ENCODE data around the gene ADSS1. TPM values are rescaled to one million over a fixed set of nuclear protein-coding genes. Genes with fewer than 3 reads are reported as not detected.

ADSS1 gene
- total RNA-seq, 4 donors from 2014 or later = 3.4 to 11.4 (median 8.4) TPM

DNA sequence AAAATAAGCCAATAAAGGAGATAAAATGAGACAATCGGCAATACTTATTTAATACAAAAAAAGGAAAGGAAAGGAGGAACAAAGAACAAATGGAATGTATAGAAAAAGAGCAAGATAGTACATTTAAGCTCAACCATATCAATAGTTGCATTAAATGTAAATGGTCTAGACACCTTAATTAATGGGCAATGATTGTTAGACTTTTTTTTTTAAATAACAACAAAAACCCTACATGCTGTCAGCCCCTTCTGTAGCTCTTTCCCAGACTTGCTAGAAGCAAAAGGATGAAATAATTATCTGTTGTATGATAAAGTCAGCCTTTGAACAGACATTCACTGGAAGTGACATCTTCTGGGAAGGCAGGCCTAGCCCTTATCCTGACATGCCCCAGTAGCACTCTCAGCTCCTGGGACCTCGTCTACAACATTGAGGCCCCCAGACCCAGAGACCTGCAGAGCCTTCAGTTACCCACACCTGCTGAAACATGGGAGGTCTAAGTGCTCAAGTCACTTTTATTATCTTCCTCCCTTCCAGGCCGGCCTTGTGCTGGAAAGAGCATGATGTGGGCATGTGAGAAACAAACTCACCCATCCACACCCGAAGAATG lies 42.3 kb downstream of the ADSS1 start:
- no peak for DNase-seq
- Histone ChIP-seq H3K27me3 (no peaks in the 10 kb centered on the region), H3K9me3 (no peaks in the 10 kb centered on the region), H3K4me1 (peaks cover 0 to 13% (median 7%) of the 10 kb centered on the region in 3 donors), H3K4me3 (no peak overlapping the region), H3K36me3 (peaks cover 0 to 33% (median 2%) of the 10 kb centered on the region in 3 donors), H3K27ac (no peak overlapping the region)
- WGBS, 2 donors = 79 to 100% methylated on average over 2 of the region's 4 CpGs
- intact Hi-C loops (cut with DNase I) = loop anchor here (5.0 kb wide), 1 partner anchor 61 kb away; no protein-coding TSS in a partner anchor
- no peak for TF ChIP-seq POLR2A (IDR thresholded peaks at IDR 0.05)
- TF ChIP-seq, protein P1, sequence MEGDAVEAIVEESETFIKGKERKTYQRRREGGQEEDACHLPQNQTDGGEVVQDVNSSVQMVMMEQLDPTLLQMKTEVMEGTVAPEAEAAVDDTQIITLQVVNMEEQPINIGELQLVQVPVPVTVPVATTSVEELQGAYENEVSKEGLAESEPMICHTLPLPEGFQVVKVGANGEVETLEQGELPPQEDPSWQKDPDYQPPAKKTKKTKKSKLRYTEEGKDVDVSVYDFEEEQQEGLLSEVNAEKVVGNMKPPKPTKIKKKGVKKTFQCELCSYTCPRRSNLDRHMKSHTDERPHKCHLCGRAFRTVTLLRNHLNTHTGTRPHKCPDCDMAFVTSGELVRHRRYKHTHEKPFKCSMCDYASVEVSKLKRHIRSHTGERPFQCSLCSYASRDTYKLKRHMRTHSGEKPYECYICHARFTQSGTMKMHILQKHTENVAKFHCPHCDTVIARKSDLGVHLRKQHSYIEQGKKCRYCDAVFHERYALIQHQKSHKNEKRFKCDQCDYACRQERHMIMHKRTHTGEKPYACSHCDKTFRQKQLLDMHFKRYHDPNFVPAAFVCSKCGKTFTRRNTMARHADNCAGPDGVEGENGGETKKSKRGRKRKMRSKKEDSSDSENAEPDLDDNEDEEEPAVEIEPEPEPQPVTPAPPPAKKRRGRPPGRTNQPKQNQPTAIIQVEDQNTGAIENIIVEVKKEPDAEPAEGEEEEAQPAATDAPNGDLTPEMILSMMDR (IDR thresholded peaks at IDR 0.05) = no peak

DNA sequence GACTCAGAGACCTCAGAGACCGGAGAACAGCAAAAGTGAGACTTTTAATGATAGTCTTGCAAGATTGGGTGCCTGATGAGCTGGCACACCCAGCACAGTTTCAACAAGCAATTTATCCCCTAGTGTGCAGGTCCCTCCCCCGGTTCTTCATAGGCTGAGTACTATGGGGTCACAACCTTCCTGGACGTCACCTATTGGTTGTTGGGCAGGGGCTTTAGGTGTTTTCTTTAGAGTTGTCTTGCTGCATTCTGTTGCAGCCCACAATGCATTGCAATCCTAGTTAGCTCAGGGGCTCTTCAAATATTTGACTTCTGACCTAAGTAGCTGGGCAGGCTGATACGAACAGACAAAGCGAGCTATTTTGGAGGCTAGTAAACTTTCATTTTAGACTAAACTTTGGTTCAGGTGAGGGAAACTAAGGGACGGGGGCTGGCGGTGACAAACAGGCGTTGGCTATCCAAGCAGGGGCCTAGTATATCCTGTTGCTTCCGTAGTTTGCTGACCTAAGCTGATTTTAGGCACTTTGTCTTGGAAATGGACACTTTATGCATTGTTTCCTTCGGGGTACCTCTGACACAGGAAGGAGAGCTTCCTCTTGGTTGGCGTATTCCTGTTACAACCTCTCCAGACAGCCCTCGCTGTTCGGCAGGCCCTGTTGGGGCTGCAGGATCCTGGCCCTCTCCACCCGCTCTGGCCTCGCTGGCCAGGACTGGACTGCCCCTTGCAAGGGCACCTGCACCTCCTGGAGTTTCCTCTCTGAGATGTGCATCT lies 43.0 kb downstream of the ADSS1 start:
- TF ChIP-seq, protein P1 (IDR thresholded peaks at IDR 0.05) = no peak
- TF ChIP-seq POLR2A (IDR thresholded peaks at IDR 0.05) = no peak
- Histone ChIP-seq H3K27ac (no peak overlapping the region), H3K36me3 (peaks cover 0 to 33% (median 7%) of the 10 kb centered on the region in 3 donors), H3K4me3 (no peak overlapping the region), H3K9me3 (no peaks in the 10 kb centered on the region), H3K4me1 (peaks cover 0 to 14% (median 7%) of the 10 kb centered on the region in 3 donors), H3K27me3 (no peaks in the 10 kb centered on the region)
- intact Hi-C loops (cut with DNase I) = loop anchor here (5.0 kb wide), 1 partner anchor 60 kb away; no protein-coding TSS in a partner anchor
- 81 to 85% methylated on average over 12 to 14 of the region's 15 CpGs for WGBS, 2 donors
- DNase-seq = no peak

DNA sequence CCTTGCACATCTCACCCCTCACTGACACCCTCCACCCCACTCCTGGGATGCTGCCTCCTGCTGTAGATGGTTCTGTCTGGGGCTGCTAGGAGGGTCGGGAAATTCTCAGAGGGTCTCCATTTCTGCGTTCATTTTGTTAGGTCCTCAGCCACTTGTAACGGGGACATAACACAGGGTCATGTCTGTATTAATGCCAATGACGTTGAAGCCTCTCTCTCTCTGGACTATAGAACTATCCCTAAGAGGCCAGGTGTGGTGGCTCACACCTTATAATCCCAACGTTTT lies 43.5 kb downstream of the ADSS1 start:
- Histone ChIP-seq H3K27me3 (no peaks in the 10 kb centered on the region), H3K4me3 (no peak overlapping the region), H3K27ac (no peak overlapping the region), H3K36me3 (peaks cover 3 to 33% (median 9%) of the 10 kb centered on the region in 3 donors), H3K9me3 (no peaks in the 10 kb centered on the region), H3K4me1 (peaks cover 0 to 19% (median 7%) of the 10 kb centered on the region in 3 donors)
- 70 to 100% methylated on average over 2 to 4 of the region's 5 CpGs for WGBS, 2 donors
- DNase-seq = no peak
- TF ChIP-seq, protein P1 (IDR thresholded peaks at IDR 0.05) = no peak
- intact Hi-C loops (cut with DNase I) = loop anchor here (5.0 kb wide), 1 partner anchor 60 kb away; no protein-coding TSS in a partner anchor

DNA sequence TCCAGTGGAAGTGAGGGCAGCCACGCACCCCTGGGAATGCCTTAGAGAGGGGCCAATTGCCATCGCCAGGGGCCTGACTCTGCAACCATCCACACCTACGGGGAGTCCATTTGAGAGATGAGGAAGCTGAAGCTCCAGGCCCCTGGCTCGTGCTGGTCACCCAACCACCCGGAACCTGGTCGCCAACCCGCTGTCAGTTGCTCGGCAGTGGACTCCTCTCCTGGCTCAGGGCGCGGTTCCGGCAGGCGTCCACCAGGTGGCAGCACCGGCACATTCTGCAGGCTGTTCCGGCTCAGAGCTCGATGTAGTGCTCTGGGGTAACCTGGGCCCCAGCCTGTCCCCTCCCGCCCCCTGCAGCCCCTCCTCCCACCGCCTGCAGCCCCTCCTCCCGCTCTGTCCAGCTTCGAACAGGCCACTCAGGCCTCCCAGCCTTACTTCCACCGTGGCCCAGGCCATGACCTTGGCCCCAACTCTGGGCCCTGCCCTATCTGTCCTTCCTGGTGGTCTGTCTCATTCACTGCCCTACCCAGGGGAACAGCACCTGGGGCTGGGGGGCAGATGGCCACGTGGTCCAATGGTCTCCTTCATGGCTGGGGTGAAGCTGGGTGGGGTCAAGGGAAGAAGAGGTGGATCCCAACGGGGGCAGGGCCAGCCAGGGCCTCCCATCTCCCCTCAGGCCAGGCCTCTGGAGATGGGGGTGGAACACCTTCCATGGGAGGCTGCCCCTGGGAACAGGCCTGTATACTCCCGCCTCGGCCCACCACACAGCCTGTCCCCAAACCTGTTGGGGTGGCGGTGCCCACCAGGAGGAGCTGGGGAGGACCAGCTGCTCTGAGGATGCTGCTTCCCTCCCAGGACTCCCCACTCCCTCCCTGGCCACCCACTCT lies 44.7 kb downstream of the ADSS1 start:
- TF ChIP-seq, protein P1 (IDR thresholded peaks at IDR 0.05) = peak; percentile 89 to 99 (median 92)
- no peak for TF ChIP-seq POLR2A (IDR thresholded peaks at IDR 0.05)
- Histone ChIP-seq H3K9me3 (no peaks in the 10 kb centered on the region), H3K36me3 (peaks cover 11 to 42% (median 14%) of the 10 kb centered on the region in 3 donors), H3K27ac (peak overlapping the region in 3 of 4 donors; percentile 8 to 42 (median 11)), H3K4me1 (peaks cover 0 to 19% (median 7%) of the 10 kb centered on the region in 3 donors), H3K4me3 (no peak overlapping the region), H3K27me3 (no peaks in the 10 kb centered on the region)
- 1 to 34% methylated on average over 4 to 16 of the region's 25 CpGs for WGBS, 2 donors
- peak; percentile 50 for DNase-seq
- intact Hi-C loops (cut with DNase I) = loop anchor here (5.0 kb wide), 1 partner anchor 59 kb away; no protein-coding TSS in a partner anchor

All from esophagus squamous epithelium (tissue), 5 donors.